ENCODE results near the gene MIDN.
A peak's percentile ranks its signal among the peaks of the same experiment; 100 is the strongest.

Gene MIDN

DNA sequence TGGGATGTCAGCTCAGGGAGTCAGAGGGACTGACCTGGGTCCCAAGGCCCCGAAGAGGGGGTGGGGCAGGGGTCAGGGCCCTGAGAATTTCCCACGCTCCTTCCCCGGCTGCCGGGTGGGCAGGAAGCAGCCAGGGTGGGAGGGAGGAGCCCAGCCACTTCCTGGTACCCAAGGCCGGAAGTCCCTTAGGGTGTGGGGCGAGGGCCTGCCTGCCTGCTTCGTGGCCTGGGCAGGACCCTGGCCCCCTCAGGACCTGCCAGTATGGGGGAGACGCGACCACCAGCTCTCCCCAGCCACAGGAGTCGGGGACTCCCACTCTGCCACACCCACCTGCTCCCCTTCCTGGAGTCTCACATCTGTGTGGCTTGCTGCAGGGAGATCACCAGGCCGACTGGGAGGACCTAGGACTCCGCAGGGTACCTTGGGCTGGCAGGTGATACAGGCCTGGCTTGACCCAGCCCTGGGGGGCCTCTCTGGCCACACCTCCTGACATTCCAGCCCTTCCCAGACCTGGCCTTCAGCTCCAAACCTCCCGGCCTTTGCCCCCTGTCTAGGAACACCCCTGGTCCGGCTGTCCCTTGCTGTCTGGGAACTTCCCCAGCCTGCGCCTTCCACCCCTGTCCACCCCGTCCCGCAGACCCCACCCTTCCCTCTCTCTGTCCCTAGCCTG, 11.0 kb downstream of the MIDN start:
- peak; percentile 59 to 62 for DNase-seq

DNA sequence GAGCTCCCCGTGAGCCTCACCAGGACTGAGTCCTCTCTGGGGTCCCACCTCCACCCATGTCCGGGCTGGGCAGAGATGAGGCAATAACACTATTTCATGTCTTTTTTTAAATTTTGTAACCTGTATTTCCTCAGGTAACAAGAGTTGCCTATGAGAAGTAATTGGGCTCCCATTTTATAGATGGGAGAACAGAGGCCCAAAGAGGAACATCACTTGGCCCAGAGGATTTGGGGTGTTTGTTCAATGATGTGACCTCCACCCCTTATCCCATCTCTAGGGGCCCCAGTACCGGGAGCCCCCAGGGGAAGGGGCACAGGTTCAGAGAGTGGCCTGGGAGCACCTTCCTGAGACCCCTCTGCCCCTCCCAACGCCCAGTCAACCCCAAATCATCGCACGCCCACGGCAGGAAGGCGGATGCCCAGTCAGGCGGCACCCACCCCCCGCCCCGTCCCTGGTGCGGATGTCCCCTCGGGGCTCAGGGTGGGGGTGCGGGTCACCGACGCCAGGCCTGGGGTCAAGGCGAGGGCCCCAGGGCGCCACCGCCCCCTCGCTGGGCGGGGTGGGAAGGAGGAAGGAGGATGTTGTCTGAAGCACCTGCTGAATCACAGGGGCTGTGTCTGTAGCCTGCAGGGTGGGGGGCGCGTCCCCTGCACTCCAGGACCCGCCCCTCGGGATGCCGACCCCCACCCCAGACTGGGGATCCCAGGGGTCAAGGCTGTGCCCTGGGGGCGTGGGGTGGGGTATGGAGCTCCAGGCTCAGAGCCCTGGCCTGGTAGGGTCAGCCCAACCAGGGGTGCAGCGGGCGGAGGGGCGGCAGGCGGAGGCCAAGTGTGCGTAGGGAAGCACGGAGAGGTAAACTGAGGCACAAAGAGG, 11.7 kb downstream of the MIDN start:
- peak; percentile 52 to 55 for DNase-seq

- peak; percentile 96 to 98 for DNase-seq
Observed at GRCh38 chr19:1260749-1261537, 12.6 kb downstream of the MIDN start.

DNA sequence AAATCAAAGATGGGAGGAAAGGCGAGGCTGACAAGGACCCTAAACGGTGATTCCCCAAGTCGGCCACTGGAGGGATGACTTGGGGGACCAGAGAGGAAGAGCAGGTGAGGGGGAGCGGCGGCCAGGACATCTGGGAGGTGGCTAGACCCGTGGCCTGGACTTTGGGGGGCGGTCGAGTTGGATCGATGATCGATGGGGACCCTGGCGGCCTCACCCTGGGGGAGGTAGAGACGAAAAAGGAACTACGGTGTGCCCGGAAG, 13.1 kb downstream of the MIDN start:
- no peak for DNase-seq

DNA sequence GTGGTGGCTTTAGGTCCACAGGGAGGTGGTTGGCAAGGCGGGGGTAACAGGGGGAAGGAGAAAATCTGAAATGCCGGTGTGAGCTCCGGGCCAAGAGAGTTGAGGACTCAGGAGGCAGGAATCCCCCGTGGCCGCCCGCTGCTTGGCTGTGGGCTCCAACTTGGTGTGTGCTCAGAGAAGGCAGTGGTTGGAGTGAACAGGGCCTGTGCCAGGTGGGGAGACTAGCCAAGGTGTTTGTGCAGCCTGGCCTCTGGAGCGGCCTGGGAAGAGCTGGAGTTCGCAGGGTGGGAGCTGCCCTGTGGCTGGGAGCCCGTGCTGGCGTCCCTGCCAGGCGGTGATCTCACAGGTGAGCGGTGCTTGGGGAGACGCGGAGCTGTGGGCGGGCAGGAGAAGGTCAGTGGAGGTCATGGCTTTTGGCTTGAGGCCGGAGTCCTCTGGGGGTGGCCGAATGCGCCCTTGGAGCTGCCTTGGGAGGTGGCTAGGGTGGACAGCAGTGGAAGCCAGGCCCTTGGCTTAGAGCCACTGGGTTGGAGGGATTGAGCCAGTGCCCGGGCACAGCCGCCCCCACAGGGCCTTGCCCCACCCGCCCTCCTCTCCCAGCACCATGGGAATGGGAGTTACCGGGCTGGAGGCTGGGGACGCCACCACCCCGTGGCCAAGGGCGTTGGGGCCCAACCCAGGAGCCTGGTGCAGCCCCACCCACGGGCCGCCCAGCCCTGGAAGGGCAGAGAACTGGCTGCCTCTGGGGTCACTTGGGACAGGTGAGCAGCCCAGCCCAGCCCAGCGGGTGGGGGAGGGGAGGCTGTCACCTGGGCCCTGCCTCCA, 13.6 kb downstream of the MIDN start:
- no peak for DNase-seq

DNA sequence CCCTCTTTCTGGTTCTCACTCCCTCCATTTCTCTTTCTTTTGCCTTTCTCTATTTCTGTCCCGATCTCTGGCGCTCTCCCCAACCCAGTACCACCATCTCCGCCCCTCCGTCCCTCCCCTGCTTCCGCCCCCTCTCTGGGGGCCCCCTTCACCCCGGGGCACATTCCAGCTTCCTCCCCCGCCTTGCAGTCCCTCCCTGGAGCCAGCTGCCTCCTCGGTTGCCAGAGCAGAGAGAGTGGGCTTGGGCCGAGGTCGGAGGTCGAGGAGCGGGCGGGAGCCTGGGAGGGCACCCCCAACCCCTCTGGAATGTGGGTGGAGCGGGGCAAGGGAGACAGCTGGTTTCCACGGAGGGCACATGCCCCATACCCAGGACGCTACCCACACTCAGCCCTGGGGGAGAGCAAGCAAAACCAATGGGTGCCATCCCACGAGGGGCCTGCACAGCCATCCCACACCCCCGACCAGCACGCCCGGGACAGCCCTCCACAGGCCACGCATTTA, 14.3 kb downstream of the MIDN start:
- DNase-seq: no peak

DNA sequence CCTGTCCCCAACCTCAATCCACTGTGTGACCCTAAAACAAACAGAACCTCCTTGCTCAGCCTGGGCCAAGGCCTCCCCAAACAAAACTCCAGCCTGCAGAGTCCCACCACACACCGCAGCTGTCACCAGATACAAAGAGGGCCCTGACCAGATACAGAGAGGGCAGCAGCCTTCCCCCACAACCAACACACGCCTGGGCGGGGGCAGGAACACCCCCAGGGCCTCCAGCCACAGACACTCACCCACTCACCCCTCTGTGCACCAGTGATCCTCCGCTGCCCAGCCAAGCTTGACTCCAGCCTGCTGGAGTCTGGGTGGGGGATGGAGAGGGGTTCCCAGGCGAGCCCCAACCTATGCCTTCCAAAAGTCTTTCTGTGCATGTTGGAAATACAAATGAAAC, 14.8 kb downstream of the MIDN start:
- DNase-seq: no peak

DNA sequence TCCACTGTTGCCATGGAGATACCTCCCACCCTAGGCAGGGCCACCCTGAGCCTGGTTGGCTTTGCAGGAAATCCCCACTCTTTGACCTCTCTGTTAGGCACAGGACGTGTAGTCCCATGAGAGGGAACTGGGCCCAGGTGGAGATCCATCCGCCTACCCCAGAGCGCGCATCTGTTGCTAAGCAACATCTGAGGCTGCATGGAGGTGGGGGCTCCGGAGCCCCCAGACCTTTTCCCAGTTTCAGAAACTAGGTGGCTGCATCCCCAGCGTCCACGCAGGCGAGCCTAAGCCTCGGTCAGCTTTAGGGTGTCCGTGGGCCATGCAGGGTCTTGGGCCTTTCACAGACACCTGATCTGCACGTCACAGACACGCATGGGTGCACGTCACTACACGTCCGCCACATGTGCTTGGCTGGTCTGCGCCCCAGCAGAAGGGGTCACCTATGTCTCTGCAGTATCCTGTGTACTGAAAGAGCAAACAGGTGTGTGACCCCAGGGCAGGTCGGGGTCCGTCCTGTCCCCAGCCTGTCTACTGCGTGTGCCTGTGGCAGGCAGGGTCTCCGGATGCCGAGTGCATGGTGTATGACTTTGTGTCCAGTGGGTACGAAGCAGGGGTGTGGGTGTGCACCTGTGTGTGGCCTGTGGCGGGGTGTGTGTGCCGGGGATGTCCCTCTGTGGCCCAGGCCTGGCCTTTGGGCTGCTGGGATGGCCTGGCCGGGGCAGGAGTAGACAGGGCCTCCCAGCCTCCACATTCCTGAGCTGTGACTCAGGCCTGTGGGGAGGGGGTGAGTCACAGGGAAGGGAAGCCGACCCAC, 16.6 kb downstream of the MIDN start:
- DNase-seq: no peak

GRCh38 chr19:1265615-1266128, 17.3 kb downstream of the MIDN start:
- DNase-seq: peak; percentile 34 to 50

DNA sequence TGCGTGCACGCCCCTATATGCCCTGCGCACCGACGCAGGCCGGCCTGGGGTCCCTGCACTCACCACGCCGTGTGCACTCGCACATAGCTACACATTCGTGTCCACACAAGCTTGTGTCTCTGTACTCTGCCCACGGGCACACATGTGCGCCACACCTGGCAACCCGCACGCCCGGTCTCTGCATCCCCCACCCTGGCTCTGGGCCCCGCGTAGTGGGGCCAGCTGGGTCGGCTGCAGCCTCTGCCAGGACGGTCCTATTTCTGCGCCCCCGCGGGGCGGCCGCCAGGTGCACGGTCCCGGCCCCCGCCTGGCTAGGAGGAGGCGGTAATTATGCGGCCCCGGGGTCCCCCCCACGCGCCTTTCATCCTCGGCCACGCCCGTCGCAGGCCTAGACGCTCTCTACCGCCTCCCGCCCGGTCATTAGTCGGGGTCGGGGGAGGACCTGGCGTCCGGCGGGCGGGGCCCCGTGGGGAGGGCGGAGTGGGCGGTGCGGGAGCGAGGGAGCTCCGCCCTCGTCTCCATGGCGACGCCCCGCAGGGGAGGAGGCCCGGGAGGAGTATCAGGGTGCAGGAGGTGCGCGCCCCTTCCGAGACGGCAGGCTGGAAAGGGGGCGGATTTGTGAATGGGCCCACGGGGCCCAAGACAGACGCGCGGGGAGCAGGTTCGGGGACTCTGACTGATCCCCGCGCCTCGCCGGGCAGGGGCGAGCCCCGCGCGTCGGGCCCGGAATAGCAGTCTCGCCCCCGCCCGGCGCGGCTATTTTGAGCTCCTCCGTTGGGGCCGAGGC, 17.9 kb downstream of the MIDN start:
- DNase-seq: peak; percentile 80 to 81

DNA sequence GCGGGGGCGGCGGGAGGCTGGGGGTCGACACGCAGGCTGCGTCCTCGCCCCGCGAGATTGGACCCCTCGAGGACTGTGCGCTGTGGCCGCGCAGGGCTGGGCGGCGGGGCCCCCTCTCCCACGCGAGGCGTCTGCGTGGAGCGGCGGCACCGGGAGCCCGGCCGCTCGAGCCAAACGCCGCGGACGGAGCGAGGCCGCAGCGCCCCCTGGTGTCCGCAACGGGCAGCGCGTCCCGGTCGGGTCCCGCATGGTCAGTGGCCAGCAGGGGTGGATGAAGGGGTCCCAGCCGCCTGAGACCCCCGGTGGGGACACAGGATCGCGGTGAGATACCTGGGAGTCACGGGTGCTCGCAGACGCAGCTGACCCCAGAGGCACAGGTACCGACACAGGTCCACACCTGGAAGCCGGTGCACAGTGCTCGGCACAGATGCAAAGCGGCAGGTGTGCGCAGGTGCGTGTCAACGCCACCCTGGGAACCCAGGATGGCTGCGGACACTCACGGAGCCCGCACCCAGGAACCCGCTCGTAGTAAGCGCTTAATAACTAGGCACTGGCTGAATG, 18.6 kb downstream of the MIDN start:
- DNase-seq: peak; percentile 45 to 67

GRCh38 chr19:1267477-1268225, 19.3 kb downstream of the MIDN start:
- no peak for DNase-seq

DNA sequence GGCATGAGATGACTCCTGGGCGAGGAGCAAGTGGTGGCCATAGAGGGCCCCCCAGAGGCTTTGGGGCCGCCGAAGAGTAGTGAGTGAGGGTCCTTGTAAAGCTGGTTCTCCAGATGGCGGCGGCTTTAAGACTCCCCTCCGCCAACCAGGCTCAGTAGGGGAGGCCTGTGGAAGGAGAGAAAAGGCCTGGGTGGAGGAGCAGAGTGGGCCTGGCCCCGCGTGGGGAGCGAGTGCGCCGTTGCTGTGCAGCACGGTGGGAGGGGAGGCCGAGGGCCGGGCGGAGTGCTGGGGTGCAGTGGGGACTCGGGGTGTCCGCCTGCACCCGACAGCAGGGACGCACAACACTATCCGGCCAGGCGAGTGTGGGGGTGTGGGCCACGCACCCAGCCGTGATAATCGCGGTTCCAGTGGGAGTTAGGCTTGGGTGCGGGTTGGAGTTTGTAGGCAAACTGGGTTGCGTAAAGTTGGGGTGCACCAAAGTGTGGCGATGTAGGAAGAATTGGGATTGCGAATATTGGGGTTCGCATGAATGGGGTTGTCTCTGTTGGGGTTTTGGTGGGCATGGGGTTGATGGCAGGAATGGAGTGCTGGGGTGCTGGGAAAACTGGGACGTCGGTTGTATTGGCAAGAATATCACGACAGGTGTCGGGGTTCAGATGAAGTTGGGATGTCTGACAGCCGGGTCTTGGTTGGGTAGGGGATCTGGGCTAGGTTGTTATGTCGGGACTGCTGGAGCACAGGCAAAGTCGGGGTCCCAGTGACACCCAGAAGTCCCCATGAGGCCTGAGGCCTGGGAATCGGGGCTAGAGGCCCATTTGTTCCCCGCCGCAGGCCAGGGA, 20.1 kb downstream of the MIDN start:
- no peak for DNase-seq

GRCh38 chr19:1269065-1269477, 20.7 kb downstream of the MIDN start, which contains the start of gene CIRBP:
TSS of gene CIRBP (plus strand) at chr19:1269332. CDS start at chr19:1270934, 1,602 bp downstream.
- peak; percentile 99 for DNase-seq

GRCh38 chr19:1269478-1270212, 21.3 kb downstream of the MIDN start:
- peak; percentile 83 for DNase-seq

DNA sequence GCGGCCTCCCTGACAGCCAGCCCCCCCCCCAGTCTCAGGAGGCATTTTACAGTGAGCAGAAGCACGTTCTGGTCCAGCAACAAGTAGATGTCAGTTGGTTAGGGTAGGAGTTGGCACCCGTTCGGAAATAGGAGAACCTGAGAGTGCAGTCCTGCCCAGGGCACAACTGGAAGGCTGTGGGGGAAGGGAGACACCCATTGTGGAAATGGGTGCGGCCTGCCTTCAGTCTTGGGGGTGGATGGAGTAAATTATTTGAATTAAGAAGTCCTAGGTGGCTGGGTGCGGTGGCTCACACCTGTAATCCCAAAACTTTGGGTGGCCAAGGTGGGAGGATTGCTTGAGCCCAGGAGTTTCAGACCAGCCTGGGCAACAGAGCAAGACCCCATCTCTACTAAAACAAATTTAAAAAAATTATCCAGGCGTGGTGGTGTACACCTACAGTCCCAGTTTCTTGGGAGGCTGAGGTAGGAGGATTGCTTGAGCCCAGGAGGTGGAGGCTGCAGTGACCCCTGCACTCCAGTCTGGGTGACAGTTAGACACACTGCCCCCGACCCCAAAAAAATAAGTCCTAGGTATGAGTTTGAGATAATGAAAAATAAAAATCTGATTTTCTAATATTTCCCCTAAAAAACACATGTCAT, 21.9 kb downstream of the MIDN start:
- DNase-seq: no peak

GRCh38 chr19:1270854-1271527, 22.6 kb downstream of the MIDN start:
- DNase-seq: no peak
